GM12872 (cell line): ENCODE data around the gene KIF25.

Experiments
- CTCF ChIP-seq: IDR thresholded peaks from 3 replicates; pipeline ENCODE4 v1.5.1; 2011; ENCODE audit warnings: low read depth, mild to moderate bottlenecking, low read length, moderate library complexity; ENCODE audit not compliant: insufficient read depth

KIF25 gene

GRCh38 chr6:168063431-168063830, 66.0 kb downstream of the KIF25 start:
- TF ChIP-seq CTCF, result no peak

- no peak for TF ChIP-seq CTCF
Measured at GRCh38 chr6:168064226-168064807, 66.8 kb downstream of the KIF25 start.

DNA sequence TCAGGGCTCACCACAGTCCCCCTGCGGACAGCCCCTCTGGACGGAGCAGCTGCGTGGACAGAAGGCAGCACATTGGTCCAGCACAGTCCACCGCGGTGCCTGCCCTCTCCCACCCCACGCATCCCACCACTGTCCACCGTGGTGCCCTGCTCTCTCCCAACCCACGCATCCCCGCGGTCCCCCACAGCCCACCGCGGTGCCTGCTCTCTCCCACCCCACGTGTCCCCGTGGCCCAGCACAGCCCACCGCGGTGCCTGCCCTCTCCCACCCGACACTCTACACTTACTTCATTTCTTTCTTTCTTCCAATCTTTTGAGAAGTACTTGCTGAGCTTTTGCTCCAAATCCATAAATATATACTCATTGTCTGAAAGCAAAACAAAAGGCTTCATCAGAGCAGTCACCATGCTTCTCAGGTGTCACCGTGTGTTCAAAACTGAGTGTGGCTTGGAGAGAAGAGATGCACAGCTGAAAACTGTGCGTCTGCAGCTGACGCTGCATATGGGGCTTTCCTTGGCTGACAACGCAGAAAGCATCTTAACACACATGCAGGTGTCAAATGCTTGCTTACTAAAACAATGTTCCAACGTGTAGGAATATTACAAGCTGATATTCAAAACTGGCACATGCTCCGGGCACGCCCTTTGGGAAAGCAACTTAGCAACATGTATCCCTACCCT, 69.7 kb downstream of the KIF25 start:
- TF ChIP-seq CTCF, result no peak

DNA sequence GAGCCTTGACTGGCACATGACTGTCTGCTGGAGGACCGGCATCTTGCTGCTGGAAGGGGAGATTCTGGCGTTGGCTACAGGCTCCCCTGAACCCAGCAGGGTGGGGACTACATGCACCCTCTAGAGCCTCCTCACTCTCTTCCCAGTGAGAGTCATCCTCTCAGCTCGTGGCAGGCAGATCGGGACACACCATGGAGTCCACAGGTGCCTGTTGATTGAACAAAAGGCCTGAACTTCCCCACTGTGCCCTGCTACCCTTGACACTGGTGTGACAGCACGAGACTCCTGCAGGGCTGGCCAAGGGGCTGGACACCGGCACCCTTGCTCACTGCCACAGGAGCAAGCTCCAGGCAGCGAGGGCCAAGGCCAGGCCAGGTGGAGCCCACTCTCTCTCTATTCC, 73.3 kb downstream of the KIF25 start:
- TF ChIP-seq CTCF, result no peak

DNA sequence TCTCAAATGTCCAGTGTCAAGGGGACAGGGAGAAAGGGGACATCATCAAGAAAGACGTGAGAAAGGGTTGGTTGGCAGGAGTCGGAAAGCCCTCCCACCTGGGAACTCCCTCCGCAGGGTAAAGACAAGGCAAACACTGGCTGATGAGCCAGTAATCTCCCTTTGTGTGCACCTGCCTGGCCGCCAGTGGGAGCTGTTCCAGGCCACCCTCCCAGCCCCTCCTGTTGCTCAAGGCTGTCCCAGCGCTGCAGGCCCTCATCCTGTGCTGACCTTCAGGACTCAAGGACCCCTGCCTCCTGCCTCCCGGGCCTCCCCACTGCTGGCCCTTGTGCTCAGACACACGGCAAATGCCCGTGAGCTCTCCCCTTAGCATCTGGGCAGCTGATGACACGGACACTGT, 74.1 kb downstream of the KIF25 start:
- TF ChIP-seq CTCF, result 0 out of 3 replicates have a peak, but pooled peaks have one; percentile 7

- TF ChIP-seq CTCF, result no peak
Measured at GRCh38 chr6:168072261-168072660, 74.8 kb downstream of the KIF25 start.

GRCh38 chr6:168072730-168073129, 75.3 kb downstream of the KIF25 start:
- no peak for TF ChIP-seq CTCF
